Measurements from ENCODE around the gene CFAP53.
A peak's percentile ranks its signal among the peaks of the same experiment; 100 is the strongest.
"Not testable (repeated sequence)": the region's sequence is repeated elsewhere in the genome, so short reads cannot be mapped to it uniquely, and the experiment has no call there.

Gene CFAP53

GRCh38 chr18:50268022-50268747, 1.9 kb upstream of the CFAP53 start:
- DNase-seq, result peak; percentile 79

- DNase-seq, result no peak
Measured at GRCh38 chr18:50262977-50263376, 3.3 kb downstream of the CFAP53 start.

- DNase-seq, result no peak
Measured at GRCh38 chr18:50250935-50251334, 15.4 kb downstream of the CFAP53 start.

GRCh38 chr18:50249576-50249975, 16.7 kb downstream of the CFAP53 start:
- DNase-seq, result no peak

GRCh38 chr18:50247561-50247960, 18.7 kb downstream of the CFAP53 start:
- DNase-seq, result no peak

GRCh38 chr18:50241768-50242167, 24.5 kb downstream of the CFAP53 start:
- DNase-seq, result not testable (repeated sequence)

GRCh38 chr18:50240080-50240563, 26.2 kb downstream of the CFAP53 start:
- no peak for DNase-seq

GRCh38 chr18:50232419-50232818, 33.9 kb downstream of the CFAP53 start:
- DNase-seq, result no peak

- no peak for DNase-seq
Measured at GRCh38 chr18:50231621-50232020, 34.7 kb downstream of the CFAP53 start.

GRCh38 chr18:50220249-50220648, 46.0 kb downstream of the CFAP53 start:
- DNase-seq, result not testable (repeated sequence)

GRCh38 chr18:50218432-50219197, 47.7 kb downstream of the CFAP53 start:
- DNase-seq, result peak; percentile 32

- DNase-seq, result no peak
Measured at GRCh38 chr18:50209311-50209710, 57.0 kb downstream of the CFAP53 start.

- DNase-seq, result no peak
Measured at GRCh38 chr18:50207722-50208121, 58.6 kb downstream of the CFAP53 start.

GRCh38 chr18:50203801-50204604, 62.3 kb downstream of the CFAP53 start:
- no peak for DNase-seq

GRCh38 chr18:50201476-50202018, 64.7 kb downstream of the CFAP53 start:
- no peak for DNase-seq

GRCh38 chr18:50199921-50200320, 66.4 kb downstream of the CFAP53 start:
- no peak for DNase-seq

- DNase-seq, result no peak
Measured at GRCh38 chr18:50199346-50199855, 66.9 kb downstream of the CFAP53 start.

- no peak for DNase-seq
Measured at GRCh38 chr18:50196261-50196660, 70.0 kb downstream of the CFAP53 start.

- no peak for DNase-seq
Measured at GRCh38 chr18:50195689-50196088, 70.6 kb downstream of the CFAP53 start.

GRCh38 chr18:50194631-50195532, 71.4 kb downstream of the CFAP53 start, which contains the start of gene MYO5B:
MYO5B (minus strand) TSS chr18:50195147; CDS start chr18:50194793, 354 bp downstream.
- DNase-seq, result no peak

- DNase-seq, result no peak
Measured at GRCh38 chr18:50193796-50194630, 72.3 kb downstream of the CFAP53 start.
